DND-41 (cell line): ENCODE data around the gene PGM5.

Experiments
- EZH2 ChIP-seq: IDR thresholded peaks from 3 replicates; pipeline ENCODE4 v1.6.1; 2012; ENCODE audit warnings: borderline replicate concordance, low read depth, mild to moderate bottlenecking, moderate library complexity, low read length, inconsistent platforms; ENCODE audit not compliant: severe bottlenecking
- TF ChIP-seq, protein P1 (sequence below): IDR thresholded peaks from 2 replicates; pipeline ENCODE4 v1.5.1; 2012; ENCODE audit warnings: borderline replicate concordance, low read length, moderate library complexity, mild to moderate bottlenecking; ENCODE audit not compliant: poor library complexity, severe bottlenecking; ENCODE audit errors: extremely low read depth

DNA sequence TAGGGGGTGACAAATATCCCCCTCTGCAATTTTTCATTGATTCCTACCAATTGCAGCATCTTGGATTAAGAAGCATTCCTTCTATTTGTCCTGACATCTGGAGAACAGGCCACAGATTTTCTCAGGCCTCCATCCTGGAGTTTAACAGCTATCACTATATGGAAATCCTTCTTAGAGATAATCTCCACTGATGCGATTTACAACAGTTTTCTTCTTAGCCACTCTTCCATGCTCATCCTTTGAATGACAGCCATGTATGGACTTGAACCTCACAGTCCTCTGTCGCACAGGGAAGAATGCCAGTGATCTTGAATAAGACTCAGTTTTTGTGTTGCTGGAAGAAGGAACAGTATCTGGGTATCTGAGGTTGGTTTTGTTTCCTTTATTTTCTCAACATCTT is 73.2 kb downstream of the PGM5 start:
- TF ChIP-seq, protein P1, sequence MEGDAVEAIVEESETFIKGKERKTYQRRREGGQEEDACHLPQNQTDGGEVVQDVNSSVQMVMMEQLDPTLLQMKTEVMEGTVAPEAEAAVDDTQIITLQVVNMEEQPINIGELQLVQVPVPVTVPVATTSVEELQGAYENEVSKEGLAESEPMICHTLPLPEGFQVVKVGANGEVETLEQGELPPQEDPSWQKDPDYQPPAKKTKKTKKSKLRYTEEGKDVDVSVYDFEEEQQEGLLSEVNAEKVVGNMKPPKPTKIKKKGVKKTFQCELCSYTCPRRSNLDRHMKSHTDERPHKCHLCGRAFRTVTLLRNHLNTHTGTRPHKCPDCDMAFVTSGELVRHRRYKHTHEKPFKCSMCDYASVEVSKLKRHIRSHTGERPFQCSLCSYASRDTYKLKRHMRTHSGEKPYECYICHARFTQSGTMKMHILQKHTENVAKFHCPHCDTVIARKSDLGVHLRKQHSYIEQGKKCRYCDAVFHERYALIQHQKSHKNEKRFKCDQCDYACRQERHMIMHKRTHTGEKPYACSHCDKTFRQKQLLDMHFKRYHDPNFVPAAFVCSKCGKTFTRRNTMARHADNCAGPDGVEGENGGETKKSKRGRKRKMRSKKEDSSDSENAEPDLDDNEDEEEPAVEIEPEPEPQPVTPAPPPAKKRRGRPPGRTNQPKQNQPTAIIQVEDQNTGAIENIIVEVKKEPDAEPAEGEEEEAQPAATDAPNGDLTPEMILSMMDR: no peak
- no peak for TF ChIP-seq EZH2
